ENCODE measurements around the gene CWF19L1.

DNA sequence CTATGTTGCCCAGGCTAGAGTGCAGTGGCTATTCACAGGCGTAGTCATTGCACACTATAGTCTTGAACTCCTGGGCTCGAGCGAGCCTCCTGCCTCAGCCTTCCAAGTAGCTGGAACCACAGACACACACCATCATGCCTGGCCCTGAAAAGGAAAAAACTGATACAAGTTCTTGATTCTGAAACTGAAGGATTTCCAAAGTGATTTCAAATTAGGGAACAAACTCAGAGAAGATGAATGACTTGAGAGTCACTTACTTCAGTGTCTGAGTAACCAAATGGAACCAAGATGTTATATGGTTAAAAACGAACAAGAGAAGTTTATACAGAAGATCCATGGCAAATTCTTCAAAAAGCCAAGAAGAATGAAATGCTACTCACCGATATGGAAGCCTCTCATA, 14.4 kb downstream of the CWF19L1 start:
- TF ChIP-seq, protein P1, sequence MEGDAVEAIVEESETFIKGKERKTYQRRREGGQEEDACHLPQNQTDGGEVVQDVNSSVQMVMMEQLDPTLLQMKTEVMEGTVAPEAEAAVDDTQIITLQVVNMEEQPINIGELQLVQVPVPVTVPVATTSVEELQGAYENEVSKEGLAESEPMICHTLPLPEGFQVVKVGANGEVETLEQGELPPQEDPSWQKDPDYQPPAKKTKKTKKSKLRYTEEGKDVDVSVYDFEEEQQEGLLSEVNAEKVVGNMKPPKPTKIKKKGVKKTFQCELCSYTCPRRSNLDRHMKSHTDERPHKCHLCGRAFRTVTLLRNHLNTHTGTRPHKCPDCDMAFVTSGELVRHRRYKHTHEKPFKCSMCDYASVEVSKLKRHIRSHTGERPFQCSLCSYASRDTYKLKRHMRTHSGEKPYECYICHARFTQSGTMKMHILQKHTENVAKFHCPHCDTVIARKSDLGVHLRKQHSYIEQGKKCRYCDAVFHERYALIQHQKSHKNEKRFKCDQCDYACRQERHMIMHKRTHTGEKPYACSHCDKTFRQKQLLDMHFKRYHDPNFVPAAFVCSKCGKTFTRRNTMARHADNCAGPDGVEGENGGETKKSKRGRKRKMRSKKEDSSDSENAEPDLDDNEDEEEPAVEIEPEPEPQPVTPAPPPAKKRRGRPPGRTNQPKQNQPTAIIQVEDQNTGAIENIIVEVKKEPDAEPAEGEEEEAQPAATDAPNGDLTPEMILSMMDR (IDR thresholded peaks at IDR 0.05; ENCODE audit: low read length) = no peak
- TF ChIP-seq EZH2 (IDR thresholded peaks at IDR 0.05; ENCODE audit: borderline replicate concordance, low read length) = no peak
